PC-9 (cell line): ENCODE data around the gene DOCK2. TPM values are rescaled to one million over a fixed set of nuclear protein-coding genes. Genes with fewer than 3 reads are reported as not detected.
A peak's percentile ranks its signal among the peaks of the same experiment; 100 is the strongest.
"Not testable (repeated sequence)": the region's sequence is repeated elsewhere in the genome, so short reads cannot be mapped to it uniquely, and the experiment has no call there.

ENCODE experiments used
- BruUV-seq: library from RNA; stranded (reverse); fragments of 400-500 nt; replicated peaks from 2 replicates; lab custom pipeline; 2021; lab: Mats Ljungman, UMichigan
- CTCF ChIA-PET: fragments of 300-600 bp; sonication (Branson Sonifier 250); formaldehyde crosslinking; loops from one replicate; lab custom pipeline; 2022; ENCODE audit warnings: antibody characterized with exemption; lab: Charles Lee
- POLR2A ChIA-PET: fragments of 300-600 bp; sonication (Branson Sonifier 250); formaldehyde crosslinking; loops from one replicate; lab custom pipeline; 2022; ENCODE audit warnings: antibody characterized with exemption; ENCODE audit not compliant: unreplicated experiment; lab: Charles Lee
- DNase-seq, 2 experiments: peaks; one replicate each; pipeline versions ENCODE4 v3.0.0 to v3.0.0-alpha.2; 2015 to 2022; ENCODE audit warnings: mixed read lengths in 1 of 2
- H2AFZ ChIP-seq: fragments of 200-600 bp; sonication (generic); 2 replicates; pipeline ENCODE4 v1.8.1; 2017; ENCODE audit warnings: antibody characterized with exemption
- H3F3A ChIP-seq: fragments of 200-600 bp; sonication (generic); 2 replicates; pipeline ENCODE4 v1.8.1; 2017; ENCODE audit warnings: antibody characterized with exemption, mild to moderate bottlenecking, low read depth; ENCODE audit not compliant: insufficient read depth
- H3K27ac ChIP-seq: fragments of 200-600 bp; sonication (generic); 2 replicates; pipeline ENCODE4 v1.6.1; 2016; ENCODE audit warnings: mixed run types
- H3K27me3 ChIP-seq: fragments of 200-600 bp; sonication (generic); 2 replicates; pipeline ENCODE4 v1.6.1; 2016; ENCODE audit warnings: low read depth, mixed run types; ENCODE audit not compliant: insufficient read depth
- H3K36me3 ChIP-seq: fragments of 200-600 bp; sonication (generic); 2 replicates; pipeline ENCODE4 v1.6.1; 2016; ENCODE audit warnings: low read depth, mixed run types
- H3K4me1 ChIP-seq: fragments of 200-600 bp; sonication (generic); replicated peaks from 2 replicates; pipeline ENCODE4 v1.6.1; 2016; ENCODE audit warnings: mixed run types; ENCODE audit not compliant: insufficient read depth
- H3K4me2 ChIP-seq: fragments of 200-600 bp; sonication (generic); 2 replicates; pipeline ENCODE4 v1.6.1; 2017; ENCODE audit warnings: mixed run types
- H3K4me3 ChIP-seq: fragments of 200-600 bp; sonication (generic); 2 replicates; pipeline ENCODE4 v1.6.1; 2016; ENCODE audit warnings: mixed run types
- H3K79me2 ChIP-seq: fragments of 200-600 bp; sonication (generic); 2 replicates; pipeline ENCODE4 v1.6.1; 2017; ENCODE audit warnings: low read depth, mixed run types
- H3K9me2 ChIP-seq: fragments of 200-600 bp; sonication (generic); 2 replicates; pipeline ENCODE4 v1.8.1; 2017; ENCODE audit warnings: mild to moderate bottlenecking; ENCODE audit not compliant: insufficient read depth
- H3K9me3 ChIP-seq: fragments of 200-600 bp; sonication (generic); 2 replicates; pipeline ENCODE4 v1.8.1; 2016; ENCODE audit warnings: low read depth; ENCODE audit not compliant: insufficient read depth
- H4K20me1 ChIP-seq: fragments of 200-600 bp; sonication (generic); 2 replicates; pipeline ENCODE4 v1.8.1; 2017; ENCODE audit not compliant: insufficient read depth
- EZH2 ChIP-seq: fragments of 200-600 bp; sonication (generic); IDR thresholded peaks from 2 replicates; pipeline ENCODE4 v1.8.0; 2017; ENCODE audit warnings: antibody characterized with exemption, low read depth
- intact Hi-C: fragments of 100-400 bp; cut with micrococcal nuclease; formaldehyde crosslinking; loops from one replicate; pipeline ENCODE4 v1.10.0; 2022; ENCODE audit not compliant: unreplicated experiment
- total RNA-seq: library from RNA; stranded (reverse); gene quantifications from 2 replicates; pipeline ENCODE4 v1.2.3, GENCODE V29; 2021
- TF ChIP-seq, protein P1 (sequence below): fragments of 200-600 bp; sonication (generic); conservative IDR thresholded peaks from 2 replicates; pipeline ENCODE4 v1.6.1; 2017; ENCODE audit warnings: mixed run types, antibody characterized with exemption, mild to moderate bottlenecking, moderate library complexity

The DOCK2 gene
- total RNA-seq, 1 experiment from 2014 or later = 0.41 TPM

DNA sequence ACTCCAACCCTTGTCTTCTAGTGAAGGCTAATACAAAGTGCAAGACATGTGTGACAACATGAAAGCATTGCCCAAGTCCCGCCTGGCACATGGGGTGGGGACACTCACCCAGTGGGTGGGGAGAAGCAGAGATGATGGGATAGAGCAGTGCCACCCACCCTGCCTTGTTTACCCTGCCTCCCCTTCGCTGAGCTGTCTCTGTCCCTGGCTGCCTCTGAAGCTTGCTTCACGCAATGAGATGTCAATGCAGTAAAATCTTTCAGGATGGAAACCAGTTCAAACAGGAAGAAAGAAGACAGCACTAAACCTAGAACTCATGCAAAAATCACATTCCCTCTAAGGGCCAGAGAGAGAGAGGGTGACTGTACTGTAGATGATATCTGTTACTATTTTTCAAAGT, 195.2 kb downstream of the DOCK2 start:
- no TSS peak for BruUV-seq

DNA sequence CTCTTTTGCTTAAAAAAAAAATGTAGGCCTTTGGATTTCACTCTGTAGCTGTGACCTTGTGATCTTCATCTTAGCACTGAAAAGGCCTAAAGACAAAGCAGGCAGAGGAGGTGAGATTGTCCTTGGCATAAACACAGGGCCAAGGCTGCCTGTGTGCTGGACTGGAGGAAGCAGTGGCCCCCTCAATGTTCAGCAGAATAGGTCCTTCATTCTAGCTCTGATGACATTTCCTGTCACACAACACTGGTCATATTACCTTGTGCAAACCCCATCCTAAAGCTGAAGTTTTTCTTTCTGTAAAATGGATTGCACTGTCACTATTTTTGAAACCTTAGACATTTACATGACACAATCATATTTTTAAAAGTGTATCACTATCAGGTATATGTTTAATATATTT, 195.8 kb downstream of the DOCK2 start:
- no peak overlapping the region for H2AFZ ChIP-seq
- intact Hi-C loops = no loop called here
- no peak overlapping the region for H3K27ac ChIP-seq
- no peaks in the 10 kb centered on the region for H3F3A ChIP-seq
- CTCF ChIA-PET = no interaction called here
- no peaks in the 10 kb centered on the region for H4K20me1 ChIP-seq
- no peaks in the 10 kb centered on the region for H3K4me1 ChIP-seq
- POLR2A ChIA-PET = no interaction called here
- H3K27me3 ChIP-seq = no peaks in the 10 kb centered on the region
- BruUV-seq = no TSS peak
- H3K4me2 ChIP-seq = no peak overlapping the region
- no peak for DNase-seq
- no peaks in the 10 kb centered on the region for H3K79me2 ChIP-seq
- H3K36me3 ChIP-seq = no peaks in the 10 kb centered on the region
- H3K9me3 ChIP-seq = no peaks in the 10 kb centered on the region; the same call in 1 of the 2 replicates
- H3K9me2 ChIP-seq = no peaks in the 10 kb centered on the region
- H3K4me3 ChIP-seq = no peak overlapping the region
- TF ChIP-seq, protein P1, sequence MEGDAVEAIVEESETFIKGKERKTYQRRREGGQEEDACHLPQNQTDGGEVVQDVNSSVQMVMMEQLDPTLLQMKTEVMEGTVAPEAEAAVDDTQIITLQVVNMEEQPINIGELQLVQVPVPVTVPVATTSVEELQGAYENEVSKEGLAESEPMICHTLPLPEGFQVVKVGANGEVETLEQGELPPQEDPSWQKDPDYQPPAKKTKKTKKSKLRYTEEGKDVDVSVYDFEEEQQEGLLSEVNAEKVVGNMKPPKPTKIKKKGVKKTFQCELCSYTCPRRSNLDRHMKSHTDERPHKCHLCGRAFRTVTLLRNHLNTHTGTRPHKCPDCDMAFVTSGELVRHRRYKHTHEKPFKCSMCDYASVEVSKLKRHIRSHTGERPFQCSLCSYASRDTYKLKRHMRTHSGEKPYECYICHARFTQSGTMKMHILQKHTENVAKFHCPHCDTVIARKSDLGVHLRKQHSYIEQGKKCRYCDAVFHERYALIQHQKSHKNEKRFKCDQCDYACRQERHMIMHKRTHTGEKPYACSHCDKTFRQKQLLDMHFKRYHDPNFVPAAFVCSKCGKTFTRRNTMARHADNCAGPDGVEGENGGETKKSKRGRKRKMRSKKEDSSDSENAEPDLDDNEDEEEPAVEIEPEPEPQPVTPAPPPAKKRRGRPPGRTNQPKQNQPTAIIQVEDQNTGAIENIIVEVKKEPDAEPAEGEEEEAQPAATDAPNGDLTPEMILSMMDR = no peak
- no peak for TF ChIP-seq EZH2

More for the DNA sequence above, 195.2 kb downstream of the DOCK2 start:
- intact Hi-C loops = no loop called here
- H3K27me3 ChIP-seq = no peaks in the 10 kb centered on the region
- H3K9me2 ChIP-seq = no peaks in the 10 kb centered on the region
- no peaks in the 10 kb centered on the region for H4K20me1 ChIP-seq
- H3K4me2 ChIP-seq = no peak overlapping the region
- H3K36me3 ChIP-seq = no peaks in the 10 kb centered on the region
- no peaks in the 10 kb centered on the region for H3K79me2 ChIP-seq
- ChIA-PET CTCF (no interaction called here), POLR2A (no interaction called here)
- H3K4me1 ChIP-seq = no peaks in the 10 kb centered on the region
- no peak overlapping the region for H2AFZ ChIP-seq
- H3K9me3 ChIP-seq = no peaks in the 10 kb centered on the region; the same call in 1 of the 2 replicates
- no peak overlapping the region for H3K4me3 ChIP-seq
- no peaks in the 10 kb centered on the region for H3F3A ChIP-seq
- DNase-seq = no peak
- no peak overlapping the region for H3K27ac ChIP-seq
- TF ChIP-seq EZH2 = no peak
- TF ChIP-seq, protein P1 = no peak

DNA sequence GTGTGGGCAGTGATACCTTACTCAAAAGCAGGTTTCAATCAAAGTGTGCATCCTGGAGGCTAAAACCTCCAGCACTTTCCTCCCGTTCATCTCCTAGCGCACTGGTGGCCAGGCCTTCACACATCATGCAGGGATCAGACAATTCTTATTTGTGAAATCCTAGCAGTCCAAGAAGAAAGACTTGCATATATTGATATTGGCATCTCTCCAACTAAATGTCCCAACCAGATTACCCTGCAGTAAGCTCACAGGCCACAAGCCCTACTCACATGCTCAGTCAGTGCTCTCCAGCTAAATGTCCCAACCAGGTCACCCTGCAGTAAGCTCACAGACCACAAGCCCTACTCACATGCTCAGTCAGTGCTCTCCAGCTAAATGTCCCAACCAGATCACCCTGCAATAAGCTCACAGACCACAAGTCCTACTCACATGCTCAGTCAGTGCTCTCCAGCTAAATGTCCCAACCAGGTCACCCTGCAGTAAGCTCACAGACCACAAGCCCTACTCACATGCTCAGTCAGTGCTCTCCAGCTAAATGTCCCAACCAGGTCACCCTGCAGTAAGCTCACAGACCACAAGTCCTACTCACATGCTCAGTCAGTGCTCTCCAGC, 196.7 kb downstream of the DOCK2 start:
- H3K79me2 ChIP-seq, H4K20me1 ChIP-seq, H3K4me3 ChIP-seq, intact Hi-C loops, H3F3A ChIP-seq, H3K4me2 ChIP-seq, POLR2A ChIA-PET, H3K9me2 ChIP-seq, H3K27ac ChIP-seq, H3K27me3 ChIP-seq, H3K36me3 ChIP-seq, H2AFZ ChIP-seq, H3K9me3 ChIP-seq, CTCF ChIA-PET, H3K4me1 ChIP-seq, BruUV-seq: not testable (repeated sequence)
- peak in 1 of 2 experiments; percentile 47 for DNase-seq

DNA sequence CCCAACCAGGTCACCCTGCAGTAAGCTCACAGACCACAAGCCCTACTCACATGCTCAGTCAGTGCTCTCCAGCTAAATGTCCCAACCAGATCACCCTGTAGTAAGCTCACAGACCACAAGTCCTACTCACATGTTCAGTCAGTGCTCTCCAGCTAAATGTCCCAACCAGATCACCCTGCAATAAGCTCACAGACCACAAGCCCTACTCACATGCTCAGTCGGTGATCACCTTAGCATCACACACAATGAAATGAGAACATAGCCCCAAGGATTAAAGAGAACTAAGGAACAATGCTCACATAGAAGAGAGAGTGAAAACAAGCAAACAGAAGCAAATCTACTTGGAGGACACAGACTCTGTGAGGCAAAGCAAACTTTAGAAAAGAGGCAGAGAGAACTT, 197.5 kb downstream of the DOCK2 start:
- not testable (repeated sequence) for BruUV-seq, H3K79me2 ChIP-seq

More for the DNA sequence above, 197.5 kb downstream of the DOCK2 start:
- H3K9me3 ChIP-seq, H3K4me1 ChIP-seq, H2AFZ ChIP-seq, H3K27me3 ChIP-seq, H3K4me3 ChIP-seq, intact Hi-C loops, H3F3A ChIP-seq, CTCF ChIA-PET, DNase-seq, H3K9me2 ChIP-seq, H3K4me2 ChIP-seq, POLR2A ChIA-PET, H4K20me1 ChIP-seq, H3K36me3 ChIP-seq, H3K27ac ChIP-seq: not testable (repeated sequence)
